Peyer's patch (tissue), 4 donors: ENCODE results near the gene LMO4. TPM values are rescaled to one million over a fixed set of nuclear protein-coding genes. Genes with fewer than 3 reads are reported as not detected.

Experiments used
- DNase-seq, 3 donors: peaks; one replicate each; pipeline ENCODE4 v3.0.0-alpha.2; 2017 to 2019
- H3K27ac ChIP-seq, 4 donors: fragments of 200-600 bp; sonication (generic); one replicate each; pipeline ENCODE4 v1.5.1; 2016 to 2019
- H3K27me3 ChIP-seq, 2 donors: fragments of 200-600 bp; sonication (generic); one replicate each; pipeline ENCODE4 v1.5.1; 2019
- H3K36me3 ChIP-seq, 3 donors: fragments of 200-600 bp; sonication (generic); one replicate each; pipeline ENCODE4 v1.5.1; 2016 to 2019
- H3K4me1 ChIP-seq, 4 donors: fragments of 200-600 bp; sonication (generic); one replicate each; pipeline ENCODE4 v1.5.1; 2016 to 2019
- H3K4me3 ChIP-seq, 4 donors: fragments of 200-600 bp; sonication (generic); 1 replicate in 3 of 4; 2 replicates in 1 of 4; pipeline ENCODE4 v1.5.1; 2016 to 2019; ENCODE audit warnings: mild to moderate bottlenecking in 1 of 4
- H3K9me3 ChIP-seq, 4 donors: fragments of 200-600 bp; sonication (generic); one replicate each; pipeline ENCODE4 v1.5.1; 2016 to 2019; ENCODE audit warnings: mild to moderate bottlenecking in 1 of 4
- CTCF ChIP-seq, 6 experiments: fragments of 450-650 bp in 4 of 6; fragments of 200-600 bp in 2 of 6; sonication (generic) in 1 of 6; IDR thresholded peaks; one replicate each; pipeline ENCODE4 v1.5.1; 2017 to 2019; ENCODE audit warnings: antibody characterized with exemption in 6 of 6, mild to moderate bottlenecking in 3 of 6, moderate library complexity in 1 of 6
- POLR2A ChIP-seq, 2 donors: fragments of 450-650 bp; IDR thresholded peaks; one replicate each; pipeline ENCODE4 v1.5.1; 2017; ENCODE audit warnings: antibody characterized with exemption in 2 of 2, mild to moderate bottlenecking in 2 of 2, moderate library complexity in 2 of 2
- total RNA-seq, 4 donors: library from RNA; depleted of rRNA; stranded (reverse); fragments of >200 nt; gene quantifications; one replicate each; pipeline ENCODE4 v1.1.0, GENCODE V29; 2016

The LMO4 gene
- total RNA-seq, 4 donors from 2014 or later: 39.1 to 59.9 (median 52.6) TPM

GRCh38 chr1:87318056-87318650, 10.5 kb upstream of the LMO4 start:
- no peaks in the 10 kb centered on the region for H3K36me3 ChIP-seq
- no peak for DNase-seq
- no peak overlapping the region for H3K4me3 ChIP-seq
- no peak for TF ChIP-seq POLR2A (IDR thresholded peaks at IDR 0.05)
- TF ChIP-seq CTCF (IDR thresholded peaks at IDR 0.05): no peak
- no peaks in the 10 kb centered on the region for H3K9me3 ChIP-seq
- H3K4me1 ChIP-seq: no peaks in the 10 kb centered on the region
- H3K27me3 ChIP-seq: no peaks in the 10 kb centered on the region
- H3K27ac ChIP-seq: no peak overlapping the region

- no peaks in the 10 kb centered on the region for H3K9me3 ChIP-seq
- no peaks in the 10 kb centered on the region for H3K27me3 ChIP-seq
- TF ChIP-seq POLR2A (IDR thresholded peaks at IDR 0.05) (no peak), CTCF (IDR thresholded peaks at IDR 0.05) (no peak)
- H3K27ac ChIP-seq: no peak overlapping the region
- no peaks in the 10 kb centered on the region for H3K4me1 ChIP-seq
- no peak overlapping the region for H3K4me3 ChIP-seq
- no peak for DNase-seq
- no peaks in the 10 kb centered on the region for H3K36me3 ChIP-seq
Observed at GRCh38 chr1:87318806-87319205, 9.9 kb upstream of the LMO4 start.

- Histone ChIP-seq H3K9me3 (no peaks in the 10 kb centered on the region), H3K27me3 (no peaks in the 10 kb centered on the region), H3K4me1 (no peaks in the 10 kb centered on the region), H3K27ac (no peak overlapping the region), H3K4me3 (no peak overlapping the region), H3K36me3 (no peaks in the 10 kb centered on the region)
- TF ChIP-seq POLR2A (IDR thresholded peaks at IDR 0.05) (no peak), CTCF (IDR thresholded peaks at IDR 0.05) (peak; percentile 51 to 90 (median 86))
- peak in 2 of 3 donors; percentile 43 to 77 for DNase-seq
Observed at GRCh38 chr1:87325982-87326738, 2.5 kb upstream of the LMO4 start.

GRCh38 chr1:87327376-87328271, 1.1 kb upstream of the LMO4 start:
- Histone ChIP-seq H3K9me3 (no peaks in the 10 kb centered on the region), H3K4me1 (peaks cover 0 to 7% (median 3%) of the 10 kb centered on the region in 4 donors), H3K36me3 (no peaks in the 10 kb centered on the region), H3K27me3 (no peaks in the 10 kb centered on the region), H3K27ac (peak overlapping the region; percentile 94 to 97 (median 95)), H3K4me3 (peak overlapping the region; percentile 65 to 88 (median 77))
- TF ChIP-seq POLR2A (IDR thresholded peaks at IDR 0.05): no peak
- DNase-seq: no peak

- peak; percentile 39 to 75 (median 70) for DNase-seq
- Histone ChIP-seq H3K27ac (peak overlapping the region; percentile 94 to 97 (median 95)), H3K4me1 (peaks cover 0 to 20% (median 5%) of the 10 kb centered on the region in 4 donors), H3K27me3 (no peaks in the 10 kb centered on the region), H3K4me3 (peak overlapping the region; percentile 65 to 88 (median 77)), H3K36me3 (no peaks in the 10 kb centered on the region), H3K9me3 (no peaks in the 10 kb centered on the region)
- TF ChIP-seq POLR2A (IDR thresholded peaks at IDR 0.05): no peak
- no peak for TF ChIP-seq CTCF (IDR thresholded peaks at IDR 0.05)
Observed at GRCh38 chr1:87329051-87329525, 408 bp downstream of the LMO4 start.
